ENCODE results near the gene MBNL1. TPM values are rescaled to one million over a fixed set of nuclear protein-coding genes. Genes with fewer than 3 reads are reported as not detected.
A peak's percentile ranks its signal among the peaks of the same experiment; 100 is the strongest.

The MBNL1 gene
- polyA plus RNA-seq, 4 donors = 39.6 to 48.7 (median 40.6) TPM

DNA sequence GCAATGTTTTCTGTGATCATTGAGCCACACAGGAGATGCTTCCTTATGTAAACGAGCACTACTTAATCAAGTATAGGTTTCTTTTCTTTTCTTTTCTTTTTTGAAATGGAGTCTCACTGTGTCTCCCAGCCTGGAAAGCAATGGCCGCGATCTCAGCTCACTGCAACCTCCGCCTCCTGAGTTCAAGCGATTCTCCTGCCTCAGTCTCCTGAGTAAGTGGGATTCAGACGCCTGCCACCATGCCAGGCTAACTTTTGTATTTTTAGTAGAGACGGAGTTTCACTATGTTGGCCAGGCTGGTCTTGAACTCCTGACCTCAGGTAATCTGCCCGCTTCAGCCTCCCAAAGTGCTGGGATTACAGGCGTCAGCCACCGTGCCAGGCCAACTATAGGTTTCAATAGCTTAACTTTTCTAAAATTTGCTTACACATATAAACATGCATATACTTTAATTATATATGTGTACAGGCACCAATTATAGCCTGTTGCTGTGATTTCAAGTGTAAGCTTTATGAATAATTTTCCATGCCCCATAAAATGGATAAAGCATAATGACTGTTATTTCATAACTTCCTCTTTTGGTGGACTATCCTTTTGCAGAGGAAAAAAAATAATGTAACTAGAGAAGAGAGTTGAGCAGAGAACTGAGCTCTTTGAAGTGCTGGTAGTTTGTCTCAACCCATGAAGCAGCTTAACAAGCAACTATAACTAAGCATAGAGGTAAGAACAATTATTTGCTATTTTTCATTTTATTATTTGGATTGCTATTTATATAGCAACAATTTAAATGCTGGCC is 24.8 kb upstream of the MBNL1 start:
- 62 to 81% (median 64%) methylated on average over 10 of the region's 10 CpGs for WGBS, 3 donors
- Histone ChIP-seq H3K4me3 (ENCODE audit: low read depth in 1 of 3, low read length in 3 of 3) (peak overlapping the region in 1 of 3 donors; percentile 41), H3K27me3 (ENCODE audit: control insufficient read depth in 3 of 3, insufficient read depth in 3 of 3, low read length in 3 of 3) (no peaks in the 10 kb centered on the region), H3K4me1 (ENCODE audit: control insufficient read depth in 3 of 3, insufficient read depth in 2 of 3, low read depth in 1 of 3, low read length in 2 of 3) (peaks cover 0 to 16% (median 0%) of the 10 kb centered on the region in 3 donors), H3K9me3 (ENCODE audit: control insufficient read depth in 2 of 2, insufficient read depth in 1 of 2, low read depth in 1 of 2, low read length in 1 of 2) (no peaks in the 10 kb centered on the region), H3K36me3 (ENCODE audit: control insufficient read depth in 3 of 3, insufficient read depth in 2 of 3, low read depth in 1 of 3, low read length in 3 of 3) (no peaks in the 10 kb centered on the region), H3K27ac (ENCODE audit: low read depth in 1 of 3, low read length in 2 of 3) (peak overlapping the region in 1 of 3 donors; percentile 78)
- FAIRE-seq = no peak
- no peak for DNase-seq

DNA sequence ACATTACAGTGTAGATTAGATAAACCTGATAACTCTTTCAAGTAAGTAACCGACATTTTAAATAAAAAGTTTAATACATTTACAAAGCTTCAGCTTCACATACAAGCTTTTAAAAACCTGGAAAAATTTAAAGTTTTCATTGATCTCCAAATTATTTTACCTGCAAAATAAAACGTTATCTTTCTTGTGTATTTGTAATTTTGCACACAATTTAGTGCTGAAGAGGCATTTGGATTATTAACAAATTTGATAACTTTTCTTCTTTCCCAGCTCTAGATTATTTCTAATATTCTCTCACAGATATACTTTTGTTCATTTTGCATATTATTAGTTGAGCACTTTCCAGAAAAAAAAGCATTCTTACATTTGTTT is 24.2 kb upstream of the MBNL1 start:
- Histone ChIP-seq H3K36me3 (ENCODE audit: control insufficient read depth in 3 of 3, insufficient read depth in 2 of 3, low read depth in 1 of 3, low read length in 3 of 3) (no peaks in the 10 kb centered on the region), H3K4me1 (ENCODE audit: control insufficient read depth in 3 of 3, insufficient read depth in 2 of 3, low read depth in 1 of 3, low read length in 2 of 3) (peaks cover 0 to 16% (median 0%) of the 10 kb centered on the region in 3 donors), H3K27ac (ENCODE audit: low read depth in 1 of 3, low read length in 2 of 3) (no peak overlapping the region), H3K9me3 (ENCODE audit: control insufficient read depth in 2 of 2, insufficient read depth in 1 of 2, low read depth in 1 of 2, low read length in 1 of 2) (no peaks in the 10 kb centered on the region), H3K4me3 (ENCODE audit: low read depth in 1 of 3, low read length in 3 of 3) (no peak overlapping the region), H3K27me3 (ENCODE audit: control insufficient read depth in 3 of 3, insufficient read depth in 3 of 3, low read length in 3 of 3) (no peaks in the 10 kb centered on the region)
- DNase-seq (no peak), FAIRE-seq (no peak)
- WGBS, 3 donors = 41 to 54% (median 43%) methylated on average over 2 of the region's 2 CpGs

DNA sequence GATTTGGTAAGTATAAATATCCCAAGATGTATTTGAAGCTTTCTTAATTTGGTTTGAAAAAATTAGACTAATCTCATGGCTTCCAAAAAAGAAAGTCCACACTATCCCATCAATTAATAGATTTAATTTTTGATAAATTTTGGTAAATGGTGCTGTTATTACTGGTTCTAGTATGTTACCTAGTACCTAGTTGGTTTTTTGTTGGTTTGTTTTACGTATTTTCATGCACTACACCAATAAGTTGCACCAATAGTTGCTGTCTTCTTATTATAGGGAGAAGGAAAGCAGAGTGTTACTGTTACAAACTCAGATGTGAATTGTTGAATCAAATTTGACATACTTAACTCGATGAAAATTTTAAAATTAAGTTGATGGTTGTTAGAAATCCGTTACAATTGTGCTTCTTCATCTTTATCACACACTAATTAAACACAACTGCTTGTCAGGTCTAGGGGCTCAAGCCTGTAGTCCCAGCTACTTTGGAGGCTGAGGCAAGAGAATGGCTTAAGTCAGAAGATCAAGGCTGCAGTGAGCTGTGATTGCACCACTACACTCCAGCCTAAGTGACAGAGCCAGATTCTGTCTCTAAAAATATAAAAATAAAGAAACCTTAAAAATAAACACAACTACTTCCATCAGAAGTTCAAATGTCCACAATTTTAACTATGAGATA is 23.1 kb upstream of the MBNL1 start:
- no peaks in the 10 kb centered on the region for H3K9me3 ChIP-seq (ENCODE audit: control insufficient read depth in 2 of 2, insufficient read depth in 1 of 2, low read depth in 1 of 2, low read length in 1 of 2)
- H3K4me3 ChIP-seq (ENCODE audit: low read depth in 1 of 3, low read length in 3 of 3) = peak overlapping the region in 1 of 3 donors; percentile 7
- no peaks in the 10 kb centered on the region for H3K36me3 ChIP-seq (ENCODE audit: control insufficient read depth in 3 of 3, insufficient read depth in 2 of 3, low read depth in 1 of 3, low read length in 3 of 3)
- H3K27me3 ChIP-seq (ENCODE audit: control insufficient read depth in 3 of 3, insufficient read depth in 3 of 3, low read length in 3 of 3) = no peaks in the 10 kb centered on the region
- DNase-seq = no peak
- WGBS, 3 donors = 66 to 82% (median 68%) methylated on average over 3 of the region's 3 CpGs
- peak overlapping the region in 2 of 3 donors; percentile 2 to 62 for H3K27ac ChIP-seq (ENCODE audit: low read depth in 1 of 3, low read length in 2 of 3)
- no peak for FAIRE-seq
- peaks cover 0 to 16% (median 0%) of the 10 kb centered on the region in 3 donors for H3K4me1 ChIP-seq (ENCODE audit: control insufficient read depth in 3 of 3, insufficient read depth in 2 of 3, low read depth in 1 of 3, low read length in 2 of 3)

DNA sequence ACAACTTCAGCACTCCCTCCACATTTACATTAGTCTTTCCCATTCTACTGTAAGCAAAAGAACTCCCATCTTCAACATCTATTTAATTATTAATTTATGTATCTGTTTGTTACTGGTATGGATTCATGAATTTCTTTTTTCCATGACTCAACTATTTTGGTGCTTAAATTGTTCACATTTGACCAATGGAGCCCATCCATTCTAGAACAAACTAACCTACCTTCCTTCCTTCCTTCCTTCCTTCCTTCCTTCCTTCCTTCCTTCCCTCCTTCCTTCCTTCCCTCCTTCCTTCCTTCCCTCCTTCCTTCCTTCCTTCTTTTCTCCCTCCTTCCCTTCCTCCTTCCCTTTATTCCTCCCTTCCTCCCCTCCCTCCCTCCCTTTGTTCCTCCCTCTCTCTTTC is 16.8 kb upstream of the MBNL1 start:
- no peaks in the 10 kb centered on the region for H3K36me3 ChIP-seq (ENCODE audit: control insufficient read depth in 3 of 3, insufficient read depth in 2 of 3, low read depth in 1 of 3, low read length in 3 of 3)
- H3K27ac ChIP-seq (ENCODE audit: low read depth in 1 of 3, low read length in 2 of 3) = no peak overlapping the region
- no peaks in the 10 kb centered on the region for H3K4me1 ChIP-seq (ENCODE audit: control insufficient read depth in 3 of 3, insufficient read depth in 2 of 3, low read depth in 1 of 3, low read length in 2 of 3)
- DNase-seq (no peak), FAIRE-seq (no peak)
- no peak overlapping the region for H3K4me3 ChIP-seq (ENCODE audit: low read depth in 1 of 3, low read length in 3 of 3)
- H3K27me3 ChIP-seq (ENCODE audit: control insufficient read depth in 3 of 3, insufficient read depth in 3 of 3, low read length in 3 of 3) = no peaks in the 10 kb centered on the region
- H3K9me3 ChIP-seq (ENCODE audit: control insufficient read depth in 2 of 2, insufficient read depth in 1 of 2, low read depth in 1 of 2, low read length in 1 of 2) = no peaks in the 10 kb centered on the region

DNA sequence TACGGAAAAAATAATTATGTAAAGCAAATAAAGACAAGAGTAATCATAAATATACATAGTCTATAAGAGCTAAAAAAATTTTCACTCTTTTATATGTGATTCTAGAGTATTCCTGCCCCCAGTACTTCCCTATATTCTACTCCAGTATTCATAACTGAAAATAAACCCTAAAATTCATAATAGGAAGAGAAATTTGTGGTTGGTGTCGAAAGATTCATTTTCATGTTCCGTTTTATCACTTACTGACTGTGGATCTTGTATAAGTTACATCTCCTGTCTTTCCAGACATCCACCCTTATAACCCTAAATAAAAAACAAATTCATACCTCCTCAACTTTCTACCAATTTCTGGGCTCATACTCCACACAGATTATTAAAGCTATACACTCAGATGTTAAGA is 16.0 kb upstream of the MBNL1 start:
- DNase-seq (no peak), FAIRE-seq (no peak)
- Histone ChIP-seq H3K4me1 (ENCODE audit: control insufficient read depth in 3 of 3, insufficient read depth in 2 of 3, low read depth in 1 of 3, low read length in 2 of 3) (no peaks in the 10 kb centered on the region), H3K4me3 (ENCODE audit: low read depth in 1 of 3, low read length in 3 of 3) (no peak overlapping the region), H3K36me3 (ENCODE audit: control insufficient read depth in 3 of 3, insufficient read depth in 2 of 3, low read depth in 1 of 3, low read length in 3 of 3) (no peaks in the 10 kb centered on the region), H3K27ac (ENCODE audit: low read depth in 1 of 3, low read length in 2 of 3) (no peak overlapping the region), H3K9me3 (ENCODE audit: control insufficient read depth in 2 of 2, insufficient read depth in 1 of 2, low read depth in 1 of 2, low read length in 1 of 2) (no peaks in the 10 kb centered on the region), H3K27me3 (ENCODE audit: control insufficient read depth in 3 of 3, insufficient read depth in 3 of 3, low read length in 3 of 3) (no peaks in the 10 kb centered on the region)
- 82 to 97% (median 87%) methylated on average over 3 of the region's 3 CpGs for WGBS, 3 donors

DNA sequence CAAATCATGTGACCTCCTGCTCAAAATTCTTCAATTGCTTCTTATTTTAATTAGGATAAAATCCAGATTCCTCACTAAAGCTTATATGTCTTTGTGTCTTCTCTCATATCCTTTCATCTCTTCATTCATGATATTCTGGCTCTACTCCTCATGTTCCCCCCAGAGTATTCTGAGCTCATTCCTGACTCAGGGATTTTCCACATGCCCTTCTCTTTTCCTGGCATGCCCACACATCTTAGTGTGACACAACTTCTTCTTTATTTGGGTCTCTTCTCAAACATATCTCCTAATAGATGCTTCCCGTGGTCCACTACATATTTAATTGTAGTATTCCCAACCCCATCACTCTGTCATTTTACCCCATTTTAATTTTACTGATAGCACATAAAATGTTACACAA is 15.2 kb upstream of the MBNL1 start:
- no peak overlapping the region for H3K4me3 ChIP-seq (ENCODE audit: low read depth in 1 of 3, low read length in 3 of 3)
- DNase-seq (no peak), FAIRE-seq (no peak)
- H3K36me3 ChIP-seq (ENCODE audit: control insufficient read depth in 3 of 3, insufficient read depth in 2 of 3, low read depth in 1 of 3, low read length in 3 of 3) = no peaks in the 10 kb centered on the region
- no peak overlapping the region for H3K27ac ChIP-seq (ENCODE audit: low read depth in 1 of 3, low read length in 2 of 3)
- no peaks in the 10 kb centered on the region for H3K9me3 ChIP-seq (ENCODE audit: control insufficient read depth in 2 of 2, insufficient read depth in 1 of 2, low read depth in 1 of 2, low read length in 1 of 2)
- no peaks in the 10 kb centered on the region for H3K27me3 ChIP-seq (ENCODE audit: control insufficient read depth in 3 of 3, insufficient read depth in 3 of 3, low read length in 3 of 3)
- 84 to 92% (median 91%) methylated on average over 1 of the region's 1 CpG for WGBS, 3 donors
- H3K4me1 ChIP-seq (ENCODE audit: control insufficient read depth in 3 of 3, insufficient read depth in 2 of 3, low read depth in 1 of 3, low read length in 2 of 3) = peaks cover 0 to 3% (median 2%) of the 10 kb centered on the region in 3 donors

DNA sequence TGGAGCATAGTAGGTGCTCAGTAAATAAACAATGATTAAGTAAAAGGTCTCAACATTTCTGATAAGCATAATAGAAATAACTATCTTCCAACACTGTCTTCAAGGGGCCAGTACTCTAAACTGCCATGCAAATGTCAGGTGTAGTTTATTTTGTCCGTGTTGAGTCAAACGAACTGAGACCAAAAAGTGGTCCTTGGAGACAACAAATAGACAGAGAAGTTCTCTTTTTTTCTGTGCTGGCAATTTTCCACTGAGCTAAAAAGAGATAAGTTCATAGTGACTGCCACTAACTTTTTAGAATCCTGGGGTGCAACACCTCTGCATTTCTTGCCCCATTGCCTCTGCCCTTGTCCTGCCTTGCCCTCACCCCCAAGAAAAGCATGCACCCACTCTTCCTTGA is 14.7 kb upstream of the MBNL1 start:
- FAIRE-seq (no peak), DNase-seq (no peak)
- 58 to 77% (median 65%) methylated on average over 2 of the region's 2 CpGs for WGBS, 3 donors
- Histone ChIP-seq H3K4me3 (ENCODE audit: low read depth in 1 of 3, low read length in 3 of 3) (no peak overlapping the region), H3K27me3 (ENCODE audit: control insufficient read depth in 3 of 3, insufficient read depth in 3 of 3, low read length in 3 of 3) (no peaks in the 10 kb centered on the region), H3K36me3 (ENCODE audit: control insufficient read depth in 3 of 3, insufficient read depth in 2 of 3, low read depth in 1 of 3, low read length in 3 of 3) (no peaks in the 10 kb centered on the region), H3K4me1 (ENCODE audit: control insufficient read depth in 3 of 3, insufficient read depth in 2 of 3, low read depth in 1 of 3, low read length in 2 of 3) (peaks cover 0 to 6% (median 3%) of the 10 kb centered on the region in 3 donors), H3K27ac (ENCODE audit: low read depth in 1 of 3, low read length in 2 of 3) (peak overlapping the region in 1 of 3 donors; percentile 9), H3K9me3 (ENCODE audit: control insufficient read depth in 2 of 2, insufficient read depth in 1 of 2, low read depth in 1 of 2, low read length in 1 of 2) (no peaks in the 10 kb centered on the region)

DNA sequence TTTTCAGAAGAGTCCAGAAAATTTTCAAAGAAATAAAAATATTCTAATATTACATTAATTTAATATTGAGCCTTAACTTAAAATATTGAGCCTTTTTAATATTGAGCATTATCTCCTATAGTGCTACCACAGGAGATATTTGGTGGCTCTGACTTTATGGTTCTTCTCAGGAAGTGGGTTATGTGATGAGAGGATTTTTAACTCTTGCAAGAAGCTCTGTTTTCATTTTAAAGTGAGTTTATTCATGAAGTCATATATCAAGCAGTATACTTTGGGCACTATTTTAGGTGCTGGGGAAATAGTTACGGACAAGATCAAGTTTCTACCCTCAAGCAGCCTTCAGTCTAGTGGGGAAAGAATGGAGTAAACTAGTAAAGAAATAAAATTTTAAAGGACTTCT is 13.4 kb upstream of the MBNL1 start:
- no peak overlapping the region for H3K27ac ChIP-seq (ENCODE audit: low read depth in 1 of 3, low read length in 2 of 3)
- 78 to 94% (median 87%) methylated on average over 1 of the region's 1 CpG for WGBS, 3 donors
- FAIRE-seq (no peak), DNase-seq (no peak)
- no peaks in the 10 kb centered on the region for H3K27me3 ChIP-seq (ENCODE audit: control insufficient read depth in 3 of 3, insufficient read depth in 3 of 3, low read length in 3 of 3)
- H3K4me1 ChIP-seq (ENCODE audit: control insufficient read depth in 3 of 3, insufficient read depth in 2 of 3, low read depth in 1 of 3, low read length in 2 of 3) = peaks cover 0 to 9% (median 3%) of the 10 kb centered on the region in 3 donors
- H3K9me3 ChIP-seq (ENCODE audit: control insufficient read depth in 2 of 2, insufficient read depth in 1 of 2, low read depth in 1 of 2, low read length in 1 of 2) = no peaks in the 10 kb centered on the region
- no peak overlapping the region for H3K4me3 ChIP-seq (ENCODE audit: low read depth in 1 of 3, low read length in 3 of 3)
- H3K36me3 ChIP-seq (ENCODE audit: control insufficient read depth in 3 of 3, insufficient read depth in 2 of 3, low read depth in 1 of 3, low read length in 3 of 3) = no peaks in the 10 kb centered on the region
